Measurements from ENCODE around the gene PPP2CA.

PPP2CA gene

GRCh38 chr5:134146651-134147518 lies 79.0 kb downstream of the PPP2CA start:
- no peak for DNase-seq

GRCh38 chr5:134145779-134146581 lies 79.9 kb downstream of the PPP2CA start:
- DNase-seq, result peak; percentile 81

GRCh38 chr5:134145041-134145757 lies 80.7 kb downstream of the PPP2CA start:
- peak; percentile 19 for DNase-seq
